OCI-LY1 (cell line): ENCODE data around the gene PRAF2.

Experiments
- H2AFZ ChIP-seq: fragments of 200-600 bp; sonication (generic), shearing (Covaris generic); 2 replicates; pipeline ENCODE4 v1.6.0; 2014; ENCODE audit warnings: antibody characterized with exemption, mild to moderate bottlenecking, low read length
- H3F3A ChIP-seq: fragments of 200-600 bp; sonication (generic), shearing (Covaris generic); 2 replicates; pipeline ENCODE4 v1.6.0; 2014; ENCODE audit warnings: mild to moderate bottlenecking, antibody characterized with exemption, low read length, moderate library complexity; ENCODE audit not compliant: insufficient read depth
- H3K27ac ChIP-seq: fragments of 200-600 bp; sonication (generic); 2 replicates; pipeline ENCODE4 v1.5.1; 2014; ENCODE audit warnings: low read length, mixed run types, mild to moderate bottlenecking, low read depth; ENCODE audit not compliant: poor library complexity, severe bottlenecking
- H3K27me3 ChIP-seq: fragments of 200-600 bp; sonication (generic); 2 replicates; pipeline ENCODE4 v1.6.0; 2014; ENCODE audit warnings: antibody characterized with exemption, mild to moderate bottlenecking, low read length, moderate library complexity; ENCODE audit not compliant: insufficient read depth
- H3K36me3 ChIP-seq: fragments of 200-600 bp; sonication (generic); 2 replicates; pipeline ENCODE4 v1.6.1; 2014; ENCODE audit warnings: mild to moderate bottlenecking, antibody characterized with exemption, low read length, moderate library complexity, mixed read lengths; ENCODE audit not compliant: insufficient read depth
- H3K4me1 ChIP-seq: fragments of 200-600 bp; sonication (generic); 2 replicates; pipeline ENCODE4 v1.5.1; 2014; ENCODE audit warnings: mild to moderate bottlenecking, low read length, moderate library complexity; ENCODE audit not compliant: insufficient read depth, severe bottlenecking
- H3K4me2 ChIP-seq: fragments of 200-600 bp; sonication (generic), shearing (Covaris generic); 2 replicates; pipeline ENCODE4 v1.6.1; 2014; ENCODE audit warnings: low read length
- H3K4me3 ChIP-seq: fragments of 200-600 bp; sonication (generic); 2 replicates; pipeline ENCODE4 v1.5.1; 2014; ENCODE audit warnings: low read length, low read depth, mild to moderate bottlenecking, mixed read lengths; ENCODE audit not compliant: poor library complexity, severe bottlenecking
- H3K79me2 ChIP-seq: fragments of 200-600 bp; shearing (Covaris generic); 2 replicates; pipeline ENCODE4 v1.6.1; 2016; ENCODE audit warnings: mixed run types, low read length, mixed read lengths; ENCODE audit not compliant: insufficient read depth
- H3K9ac ChIP-seq: fragments of 200-600 bp; sonication (generic), shearing (Covaris generic); 2 replicates; pipeline ENCODE4 v1.6.1; 2014; ENCODE audit warnings: mild to moderate bottlenecking, low read length, mixed read lengths
- H3K9me2 ChIP-seq: fragments of 200-600 bp; sonication (generic), shearing (Covaris generic); 2 replicates; pipeline ENCODE4 v1.6.1; 2014; ENCODE audit warnings: low read depth, mild to moderate bottlenecking, low read length, mixed read lengths
- H3K9me3 ChIP-seq: fragments of 200-600 bp; shearing (Covaris generic); 2 replicates; pipeline ENCODE4 v1.6.1; 2014; ENCODE audit warnings: low read length, mixed read lengths
- H4K20me1 ChIP-seq: fragments of 200-600 bp; sonication (generic), shearing (Covaris generic); 2 replicates; pipeline ENCODE4 v1.6.0; 2016; ENCODE audit warnings: mild to moderate bottlenecking, low read length; ENCODE audit not compliant: insufficient read depth
- EZH2 ChIP-seq: fragments of 200-600 bp; sonication (generic), shearing (Covaris generic); IDR thresholded peaks from 2 replicates; pipeline ENCODE4 v1.8.0; 2017; ENCODE audit warnings: borderline replicate concordance, mixed run types, mild to moderate bottlenecking, antibody characterized with exemption, low read length, moderate library complexity, mixed read lengths
- TF ChIP-seq, protein P1 (sequence below): fragments of 200-600 bp; sonication (generic), shearing (Covaris generic); IDR thresholded peaks from 2 replicates; pipeline ENCODE4 v1.5.1; 2017; ENCODE audit warnings: mild to moderate bottlenecking, antibody characterized with exemption, low read length, moderate library complexity, mixed read lengths

PRAF2 gene

GRCh38 chrX:49043987-49044281, 29.9 kb downstream of the PRAF2 start:
- Histone ChIP-seq H3K9me2 (no peaks in the 10 kb centered on the region), H3K4me1 (peaks cover 34% of the 10 kb centered on the region), H3K36me3 (peaks cover 7% of the 10 kb centered on the region; the same call in 1 of the 2 replicates), H3K4me3 (peak overlapping the region; percentile 35), H3K9me3 (no peaks in the 10 kb centered on the region), H3K27me3 (no peaks in the 10 kb centered on the region), H3K79me2 (no peaks in the 10 kb centered on the region), H2AFZ (no peak overlapping the region), H3F3A (no peaks in the 10 kb centered on the region), H3K4me2 (peak overlapping the region; percentile 43), H3K27ac (no peak overlapping the region), H4K20me1 (no peaks in the 10 kb centered on the region), H3K9ac (peak overlapping the region; percentile 27; the same call in 1 of the 2 replicates)
- TF ChIP-seq EZH2: no peak
- TF ChIP-seq, protein P1, sequence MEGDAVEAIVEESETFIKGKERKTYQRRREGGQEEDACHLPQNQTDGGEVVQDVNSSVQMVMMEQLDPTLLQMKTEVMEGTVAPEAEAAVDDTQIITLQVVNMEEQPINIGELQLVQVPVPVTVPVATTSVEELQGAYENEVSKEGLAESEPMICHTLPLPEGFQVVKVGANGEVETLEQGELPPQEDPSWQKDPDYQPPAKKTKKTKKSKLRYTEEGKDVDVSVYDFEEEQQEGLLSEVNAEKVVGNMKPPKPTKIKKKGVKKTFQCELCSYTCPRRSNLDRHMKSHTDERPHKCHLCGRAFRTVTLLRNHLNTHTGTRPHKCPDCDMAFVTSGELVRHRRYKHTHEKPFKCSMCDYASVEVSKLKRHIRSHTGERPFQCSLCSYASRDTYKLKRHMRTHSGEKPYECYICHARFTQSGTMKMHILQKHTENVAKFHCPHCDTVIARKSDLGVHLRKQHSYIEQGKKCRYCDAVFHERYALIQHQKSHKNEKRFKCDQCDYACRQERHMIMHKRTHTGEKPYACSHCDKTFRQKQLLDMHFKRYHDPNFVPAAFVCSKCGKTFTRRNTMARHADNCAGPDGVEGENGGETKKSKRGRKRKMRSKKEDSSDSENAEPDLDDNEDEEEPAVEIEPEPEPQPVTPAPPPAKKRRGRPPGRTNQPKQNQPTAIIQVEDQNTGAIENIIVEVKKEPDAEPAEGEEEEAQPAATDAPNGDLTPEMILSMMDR: no peak

- Histone ChIP-seq H3K9me2 (no peaks in the 10 kb centered on the region), H3K27ac (peak within 1 kb of the TSS; percentile 59), H3K9me3 (no peaks in the 10 kb centered on the region), H3K9ac (peak within 1 kb of the TSS; percentile 86), H4K20me1 (no peaks in the 10 kb centered on the region), H2AFZ (no peak within 1 kb of the TSS), H3K79me2 (no peaks in the 10 kb centered on the region), H3K36me3 (peaks cover 12% of the 10 kb centered on the region; the same call in 1 of the 2 replicates), H3K4me3 (peak within 1 kb of the TSS; percentile 86), H3K4me2 (peak within 1 kb of the TSS; percentile 91), H3K4me1 (peaks cover 34% of the 10 kb centered on the region), H3K27me3 (no peaks in the 10 kb centered on the region), H3F3A (no peaks in the 10 kb centered on the region)
- no peak for TF ChIP-seq EZH2
- TF ChIP-seq, protein P1: peak; percentile 53
These were observed 30.4 kb downstream of the PRAF2 start, which contains the start of gene TFE3 for GRCh38 chrX:49043220-49043986. Gene TFE3 (minus strand): TSS chrX:49043357. CDS start chrX:49043226, 131 bp downstream.

- Histone ChIP-seq H3K27ac (peak overlapping the region; percentile 59), H3K4me3 (peak overlapping the region; percentile 86), H3K9me2 (no peaks in the 10 kb centered on the region), H3K4me1 (peaks cover 34% of the 10 kb centered on the region), H3F3A (no peaks in the 10 kb centered on the region), H3K4me2 (peak overlapping the region; percentile 91), H3K9me3 (no peaks in the 10 kb centered on the region), H3K27me3 (no peaks in the 10 kb centered on the region), H4K20me1 (no peaks in the 10 kb centered on the region), H2AFZ (no peak overlapping the region), H3K36me3 (peaks cover 19% of the 10 kb centered on the region), H3K9ac (peak overlapping the region; percentile 86), H3K79me2 (no peaks in the 10 kb centered on the region)
- no peak for TF ChIP-seq EZH2
- TF ChIP-seq, protein P1: no peak
These were observed 31.1 kb downstream of the PRAF2 start for GRCh38 chrX:49042581-49043219.
